Measurements from ENCODE around the gene ATG13.

ATG13 gene

GRCh38 chr11:46681814-46682213, 64.5 kb downstream of the ATG13 start:
- no peaks in the 10 kb centered on the region for H3K9me3 ChIP-seq
- peak overlapping the region in 1 of 2 donors; percentile 64 for H3K27ac ChIP-seq
- no peak for DNase-seq
- intact Hi-C loops (cut with DNase I; ENCODE audit: low total_unique reads), result no loop called here
- peaks cover 56 to 76% (median 68%) of the 10 kb centered on the region in 3 donors for H3K36me3 ChIP-seq
- no peak overlapping the region for H3K4me3 ChIP-seq
- TF ChIP-seq CTCF (IDR thresholded peaks at IDR 0.05), result no peak
- H3K4me1 ChIP-seq, result peaks cover 5 to 39% (median 18%) of the 10 kb centered on the region in 4 donors
- no peaks in the 10 kb centered on the region for H3K27me3 ChIP-seq

- Histone ChIP-seq H3K27ac (peak overlapping the region; percentile 64 to 66), H3K4me1 (peaks cover 5 to 48% (median 24%) of the 10 kb centered on the region in 4 donors), H3K36me3 (peaks cover 65 to 76% (median 71%) of the 10 kb centered on the region in 3 donors), H3K27me3 (no peaks in the 10 kb centered on the region), H3K4me3 (no peak overlapping the region), H3K9me3 (no peaks in the 10 kb centered on the region)
- no peak for TF ChIP-seq CTCF (IDR thresholded peaks at IDR 0.05)
- no peak for DNase-seq
- intact Hi-C loops (cut with DNase I; ENCODE audit: low total_unique reads), result no loop called here
These were observed 65.7 kb downstream of the ATG13 start for GRCh38 chr11:46682773-46683752.

- peak overlapping the region; percentile 64 to 66 for H3K27ac ChIP-seq
- peaks cover 5 to 52% (median 25%) of the 10 kb centered on the region in 4 donors for H3K4me1 ChIP-seq
- H3K9me3 ChIP-seq, result no peaks in the 10 kb centered on the region
- intact Hi-C loops (cut with DNase I; ENCODE audit: low total_unique reads), result no loop called here
- no peak overlapping the region for H3K4me3 ChIP-seq
- no peak for DNase-seq
- H3K27me3 ChIP-seq, result no peaks in the 10 kb centered on the region
- peaks cover 53 to 74% (median 71%) of the 10 kb centered on the region in 3 donors for H3K36me3 ChIP-seq
- TF ChIP-seq CTCF (IDR thresholded peaks at IDR 0.05), result no peak
These were observed 67.0 kb downstream of the ATG13 start for GRCh38 chr11:46684367-46684766.

GRCh38 chr11:46686886-46687795, 69.8 kb downstream of the ATG13 start:
- DNase-seq, result no peak
- peak overlapping the region; percentile 64 to 66 for H3K27ac ChIP-seq

More at GRCh38 chr11:46686886-46687795, 69.8 kb downstream of the ATG13 start:
- Histone ChIP-seq H3K9me3 (no peaks in the 10 kb centered on the region), H3K4me3 (no peak overlapping the region), H3K4me1 (peaks cover 5 to 52% (median 25%) of the 10 kb centered on the region in 4 donors), H3K27me3 (no peaks in the 10 kb centered on the region), H3K36me3 (peaks cover 25 to 68% (median 68%) of the 10 kb centered on the region in 3 donors)
- no peak for TF ChIP-seq CTCF (IDR thresholded peaks at IDR 0.05)
- intact Hi-C loops (cut with DNase I; ENCODE audit: low total_unique reads), result loop anchor here (5.0 kb wide), 1 partner anchor 565 kb away; the partner anchor contains the start of gene PHF21A
